Measurements from ENCODE around the gene SCAI.
A peak's percentile ranks its signal among the peaks of the same experiment; 100 is the strongest.
"Not testable (repeated sequence)": the region's sequence is repeated elsewhere in the genome, so short reads cannot be mapped to it uniquely, and the experiment has no call there.

Gene SCAI

DNA sequence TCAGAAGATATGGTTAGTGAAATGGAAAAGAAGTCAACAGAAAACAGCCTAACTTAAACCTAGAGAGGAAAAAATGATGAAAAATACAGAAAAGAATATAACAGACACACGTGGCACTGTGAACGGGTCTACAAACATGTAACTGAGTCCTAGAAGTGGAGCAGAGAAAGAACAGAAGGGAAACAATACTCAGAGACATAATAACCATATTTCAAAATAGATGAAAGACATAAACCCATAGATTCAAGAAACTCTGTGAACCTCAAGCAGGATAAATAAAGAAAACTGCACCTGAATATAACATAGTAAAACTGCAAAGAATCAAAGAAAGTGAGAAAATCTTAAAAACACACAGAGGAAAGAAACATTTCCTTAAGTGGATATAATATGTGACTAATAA is 134.7 kb downstream of the SCAI start:
- no peak for DNase-seq

DNA sequence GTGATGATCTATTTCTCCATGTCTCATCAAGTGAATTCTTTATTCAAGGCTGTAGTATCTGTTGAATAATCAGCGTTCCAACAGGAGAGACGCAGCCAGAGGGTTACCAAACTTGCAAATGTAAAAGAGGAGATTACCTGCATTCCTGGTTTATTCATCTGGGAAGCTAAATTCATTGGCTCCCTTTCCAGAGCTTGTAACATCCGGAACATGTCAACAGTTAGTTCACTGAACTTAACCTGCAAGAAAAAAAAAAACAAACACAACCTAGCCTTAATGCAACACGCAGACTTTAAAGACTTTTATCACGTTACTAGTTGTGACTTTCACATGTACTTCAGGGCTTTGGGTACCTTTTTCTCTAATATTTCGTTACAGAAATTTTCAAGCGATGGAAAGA is 140.0 kb downstream of the SCAI start:
- DNase-seq = no peak

DNA sequence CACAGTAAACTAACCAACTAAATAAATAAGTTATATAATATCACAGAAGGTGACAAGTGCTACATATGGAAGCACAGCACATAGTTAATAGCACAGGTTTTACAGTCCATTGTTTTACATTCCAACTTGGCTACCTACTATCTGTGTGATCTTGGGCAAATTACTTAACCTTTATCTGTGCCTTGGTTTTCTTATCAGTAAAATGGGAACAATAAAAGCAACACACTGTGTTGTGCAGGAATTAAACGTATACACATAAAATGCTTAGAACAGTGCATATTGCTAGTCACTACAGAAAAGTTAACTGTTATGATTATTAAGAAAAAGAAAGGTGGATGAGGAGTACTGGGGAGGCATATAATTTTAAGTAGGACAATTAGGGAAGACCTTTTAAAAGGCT is 159.6 kb downstream of the SCAI start:
- DNase-seq = no peak

DNA sequence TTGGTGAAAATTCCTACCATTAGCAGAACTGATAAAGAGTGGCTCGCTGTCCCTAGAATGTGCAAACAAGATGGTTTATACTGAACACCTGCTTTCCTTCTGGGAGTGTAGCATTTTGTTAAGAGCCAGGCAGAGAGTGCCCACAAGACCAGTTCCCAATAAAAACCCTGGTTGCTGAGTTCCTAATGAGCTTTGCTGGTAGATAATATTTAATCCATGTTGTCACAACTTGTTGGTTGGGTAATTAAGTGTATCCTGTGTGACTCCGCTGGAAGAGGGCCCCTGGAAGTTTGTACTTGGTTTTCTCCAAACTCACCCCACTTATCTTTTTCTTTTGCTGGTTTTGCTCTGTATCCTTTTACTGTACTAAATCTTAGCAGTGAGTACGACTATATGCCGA is 162.9 kb downstream of the SCAI start:
- DNase-seq = no peak

DNA sequence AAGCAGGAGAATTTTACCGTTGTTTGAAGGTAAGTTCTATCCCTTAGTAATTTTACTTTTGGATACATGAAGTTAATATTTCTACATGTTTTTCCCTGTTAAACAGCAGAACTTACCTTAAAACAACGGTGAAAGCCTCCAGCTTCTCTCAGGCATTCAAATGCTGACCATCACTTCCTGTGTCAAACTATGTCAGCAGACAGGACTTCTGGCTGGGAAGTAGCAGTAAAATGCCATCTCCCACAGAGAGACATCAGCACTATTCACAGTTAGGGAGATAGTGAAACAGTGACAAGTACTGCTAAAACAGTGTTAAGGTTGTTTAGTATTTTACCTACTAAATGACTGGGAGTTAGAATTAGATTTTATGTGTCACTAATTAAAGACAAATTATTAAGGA is 168.2 kb downstream of the SCAI start:
- DNase-seq = no peak

DNA sequence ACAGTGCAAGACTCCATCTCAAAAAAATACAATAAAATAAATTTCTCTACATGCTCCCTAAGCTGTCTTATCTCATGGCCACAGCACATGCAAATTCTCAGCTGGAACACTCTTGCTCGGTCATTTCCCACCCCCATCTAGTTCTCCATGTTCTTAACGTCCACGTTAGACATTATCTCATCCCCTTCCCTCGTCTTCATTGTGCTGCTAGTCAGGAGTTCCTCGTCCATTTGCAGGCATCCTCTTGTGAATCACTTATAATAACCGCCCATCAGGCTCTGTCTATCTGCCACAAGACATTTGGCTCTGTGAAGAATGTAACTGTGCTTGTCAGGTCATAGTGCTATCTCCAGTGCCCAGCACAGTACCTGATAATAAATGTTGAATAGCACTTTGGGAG is 169.5 kb downstream of the SCAI start:
- no peak for DNase-seq

DNA sequence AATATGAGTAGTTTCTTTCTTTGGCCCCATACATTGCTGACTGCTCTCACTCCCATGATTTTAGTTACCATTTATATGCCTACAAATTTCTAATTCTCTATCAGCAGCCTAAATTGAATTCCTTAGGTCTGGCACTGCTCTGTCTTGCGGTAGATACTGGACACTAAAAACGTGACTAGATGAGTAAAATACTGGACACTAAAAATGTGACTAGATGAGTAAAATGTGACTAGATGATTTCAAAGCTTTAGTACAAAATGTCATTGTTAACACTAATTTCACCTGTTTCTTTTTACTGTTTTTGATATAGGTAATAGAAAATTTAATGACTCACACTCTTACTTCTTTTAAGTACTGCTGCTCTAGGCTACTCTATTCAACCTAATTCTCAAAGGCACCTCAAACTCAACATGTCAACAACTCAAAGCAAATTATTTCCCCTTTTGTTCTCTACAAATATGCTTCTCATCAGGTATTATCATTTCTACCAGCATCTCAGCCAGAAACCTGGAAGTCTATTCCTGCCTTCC is 171.0 kb downstream of the SCAI start:
- DNase-seq = no peak

DNA sequence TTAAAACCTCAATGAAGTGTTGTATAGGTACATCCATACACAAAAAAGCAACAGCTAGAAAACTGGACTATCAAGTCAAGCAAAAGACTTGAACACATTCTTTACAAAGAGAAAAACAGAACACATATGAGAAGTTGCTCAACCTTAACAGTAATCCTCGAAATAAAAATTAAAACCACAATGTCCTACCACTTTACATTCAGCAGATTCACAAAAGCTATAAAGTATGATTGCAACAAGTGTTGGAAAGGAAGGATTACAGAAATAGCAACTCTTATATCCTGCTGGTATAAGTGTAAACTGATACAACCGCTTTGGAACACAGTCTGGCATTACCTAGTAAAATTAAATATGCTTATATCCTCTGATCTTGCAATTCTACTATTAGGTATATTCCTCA is 173.9 kb downstream of the SCAI start:
- no peak for DNase-seq

DNA sequence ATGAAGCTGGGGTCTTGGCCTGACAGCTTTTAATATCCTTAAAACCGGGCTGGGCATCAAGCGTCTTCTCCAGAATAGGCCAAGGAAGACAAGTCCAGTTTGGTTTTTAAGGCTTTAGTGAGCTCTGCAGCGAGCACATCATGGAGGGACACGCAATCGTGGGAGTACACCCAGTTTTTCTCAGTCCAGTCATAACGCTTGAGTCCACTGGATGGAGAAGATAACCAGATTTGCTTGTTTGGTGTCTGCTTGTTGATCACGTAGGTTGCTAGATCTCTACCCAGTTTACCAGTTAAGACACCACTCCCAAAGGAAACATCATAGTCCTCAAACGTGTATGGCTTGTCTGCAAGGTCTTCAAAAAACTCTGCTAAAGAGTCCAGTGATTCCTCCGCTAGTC is 175.1 kb downstream of the SCAI start:
- DNase-seq = no peak

DNA sequence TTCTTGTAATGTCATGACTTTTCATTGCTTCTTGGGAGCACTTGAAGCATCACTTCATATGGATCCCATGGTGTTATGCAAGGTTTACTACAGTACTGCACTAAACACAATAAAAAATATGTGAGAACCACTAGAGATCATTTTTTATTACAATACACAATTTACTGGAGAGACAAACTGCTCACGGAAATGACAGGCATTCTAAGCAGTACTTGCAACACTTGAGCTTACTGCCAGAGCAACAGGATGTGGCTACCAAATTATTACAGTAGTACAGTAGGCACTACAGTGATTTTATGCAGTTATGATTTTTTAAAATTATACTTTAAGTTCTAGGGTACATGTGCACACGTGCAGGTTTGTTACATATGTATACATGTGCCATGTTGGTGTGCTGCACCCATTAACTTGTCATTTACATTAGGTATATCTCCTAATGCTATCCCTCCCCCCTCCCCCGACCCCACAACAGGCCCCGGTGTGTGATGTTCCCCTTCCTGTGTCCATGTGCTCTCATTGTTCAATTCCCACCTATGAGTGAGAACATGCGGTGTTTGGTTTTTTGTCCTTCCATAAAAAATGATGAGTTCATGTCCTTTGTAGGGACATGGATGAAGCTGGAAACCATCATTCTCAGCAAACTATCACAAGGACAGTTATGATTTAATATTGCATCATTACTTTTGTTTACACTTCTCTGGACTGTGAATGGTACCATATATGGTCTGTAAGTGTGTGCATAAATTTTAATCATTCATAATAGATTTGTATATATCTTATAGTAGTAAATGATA is 177.4 kb downstream of the SCAI start:
- not testable (repeated sequence) for DNase-seq

DNA sequence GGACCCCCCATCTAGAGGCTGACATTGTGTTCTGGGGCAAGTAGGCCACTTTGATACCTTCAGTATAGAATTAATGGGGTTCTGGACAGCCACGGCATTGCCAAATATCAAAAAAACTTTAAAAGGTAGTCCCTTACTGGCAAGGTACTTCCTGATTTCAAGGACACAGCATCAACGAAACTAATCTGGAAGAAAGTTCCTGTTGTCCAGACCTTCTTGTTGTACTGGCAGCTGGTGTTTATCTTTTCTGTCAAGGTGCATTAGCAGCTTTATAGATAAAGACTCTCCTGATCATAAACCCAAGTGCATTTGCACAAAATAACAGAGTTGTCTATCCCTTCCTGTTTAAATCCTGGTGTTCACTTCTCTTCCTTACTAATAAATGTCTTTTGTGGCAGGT is 178.7 kb downstream of the SCAI start:
- no peak for DNase-seq

DNA sequence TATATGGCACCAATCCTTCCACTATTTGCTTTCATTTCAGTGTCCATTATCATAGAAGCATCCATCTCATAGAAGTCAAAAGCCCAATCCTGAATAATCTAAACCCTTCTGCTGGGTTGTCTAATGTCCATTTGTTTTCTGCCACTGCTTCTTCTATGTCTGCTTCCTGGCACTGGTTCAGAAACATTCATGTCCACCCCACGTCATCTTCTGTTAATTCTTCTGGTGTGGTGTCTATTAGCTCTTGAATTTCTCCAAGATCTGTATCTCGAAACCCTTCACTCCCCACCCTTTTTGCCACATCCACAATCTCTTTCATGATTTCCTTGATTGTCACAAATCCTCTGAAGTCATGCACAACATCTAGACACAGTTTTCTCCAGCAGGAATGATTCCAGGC is 179.3 kb downstream of the SCAI start:
- no peak for DNase-seq

DNA sequence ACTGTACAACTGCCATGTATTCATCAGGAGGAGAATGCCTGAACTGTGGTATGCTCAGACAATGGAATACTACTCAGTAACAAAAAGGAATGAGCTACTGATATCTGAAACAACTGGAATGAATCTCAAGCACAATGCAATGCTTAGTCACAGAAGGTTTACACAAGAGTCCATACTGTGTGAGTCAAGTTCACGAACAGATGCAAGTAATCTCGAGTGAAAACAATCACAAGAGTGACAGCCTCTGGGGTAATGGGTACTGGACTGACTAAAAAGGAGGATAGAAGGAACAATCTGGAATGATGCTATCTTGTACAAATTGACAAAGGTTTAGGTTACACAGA is 182.9 kb downstream of the SCAI start:
- DNase-seq = no peak

DNA sequence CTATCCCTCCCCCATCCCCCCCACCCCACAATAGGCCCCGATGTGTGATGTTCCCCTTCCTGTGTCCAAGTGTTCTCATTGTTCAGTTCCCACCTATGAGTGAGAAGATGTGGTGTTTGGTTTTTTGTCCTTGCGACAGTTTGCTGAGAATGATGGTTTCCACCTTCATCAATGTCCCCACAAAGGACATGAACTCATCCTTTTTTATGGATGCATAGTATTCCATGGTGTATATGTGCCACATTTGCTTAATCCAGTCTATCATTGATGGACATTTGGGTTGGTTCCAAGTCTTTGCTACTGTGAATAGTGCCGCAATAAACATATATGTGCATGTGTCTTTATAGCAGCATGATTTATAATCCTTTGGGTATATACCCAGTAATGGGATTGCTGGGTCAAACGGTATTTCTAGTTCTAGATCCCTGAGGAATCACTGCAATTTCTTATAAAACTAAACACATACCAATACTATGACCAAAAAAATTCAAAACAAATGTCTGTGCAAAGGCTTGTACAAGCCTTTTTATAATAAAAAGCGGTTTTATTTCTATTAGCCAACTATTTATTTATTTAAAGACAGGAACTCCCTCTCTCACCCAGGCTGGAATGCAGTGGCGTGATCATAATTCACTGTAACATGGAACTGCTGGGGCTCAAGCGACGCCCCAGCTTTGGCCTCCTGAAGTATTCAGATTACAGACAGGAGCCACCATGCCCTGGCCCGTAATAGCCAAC is 183.5 kb downstream of the SCAI start:
- not testable (repeated sequence) for DNase-seq

DNA sequence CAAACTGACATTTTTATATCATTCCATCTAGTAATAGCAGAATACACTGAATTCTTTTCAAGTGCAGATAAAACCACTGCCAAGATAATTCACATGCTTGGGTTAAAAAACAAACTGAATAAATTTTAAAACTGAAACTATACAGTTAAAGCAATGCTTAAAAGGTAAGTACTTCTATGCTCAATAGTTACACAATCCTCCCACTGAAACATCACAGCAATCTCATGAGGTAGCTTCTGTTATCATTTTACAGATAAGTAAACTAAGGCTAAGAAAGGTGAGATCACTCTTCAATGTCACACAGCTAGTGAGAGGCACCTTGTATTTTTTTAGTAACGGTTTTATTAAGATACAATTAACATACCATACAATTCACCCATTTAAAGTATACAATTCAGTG is 189.1 kb downstream of the SCAI start:
- DNase-seq = no peak

DNA sequence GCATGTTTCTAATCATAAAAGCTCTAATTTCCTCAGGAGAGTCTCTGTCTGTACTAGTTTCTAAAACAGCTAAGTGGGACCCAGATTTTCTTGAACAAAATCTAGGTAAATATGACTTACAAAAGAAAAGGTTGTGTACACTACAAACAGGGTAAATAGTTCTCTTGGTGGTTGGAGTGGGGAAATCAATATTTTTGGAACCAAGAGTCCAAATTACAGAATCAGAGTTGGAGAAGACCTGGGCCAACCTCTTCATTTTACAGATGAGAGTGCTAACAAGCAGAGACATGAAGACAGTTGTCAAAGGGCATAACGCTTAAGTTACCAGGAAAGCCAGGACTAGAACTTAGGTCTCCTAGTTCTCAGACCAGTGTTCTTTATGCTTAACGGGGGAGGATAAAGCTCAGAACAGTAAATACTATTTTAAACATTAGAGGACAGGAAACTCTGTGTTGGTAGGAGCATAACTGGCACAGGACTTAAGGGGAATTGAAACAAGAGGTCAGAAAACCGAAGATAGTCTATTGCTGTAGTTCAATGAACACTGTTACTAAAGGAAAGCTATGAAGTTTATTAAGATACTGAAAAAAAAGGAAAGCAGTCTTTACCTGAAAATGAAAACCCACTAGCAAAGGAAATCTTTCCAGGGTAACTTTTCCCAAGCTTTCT is 193.1 kb downstream of the SCAI start:
- DNase-seq = no peak

DNA sequence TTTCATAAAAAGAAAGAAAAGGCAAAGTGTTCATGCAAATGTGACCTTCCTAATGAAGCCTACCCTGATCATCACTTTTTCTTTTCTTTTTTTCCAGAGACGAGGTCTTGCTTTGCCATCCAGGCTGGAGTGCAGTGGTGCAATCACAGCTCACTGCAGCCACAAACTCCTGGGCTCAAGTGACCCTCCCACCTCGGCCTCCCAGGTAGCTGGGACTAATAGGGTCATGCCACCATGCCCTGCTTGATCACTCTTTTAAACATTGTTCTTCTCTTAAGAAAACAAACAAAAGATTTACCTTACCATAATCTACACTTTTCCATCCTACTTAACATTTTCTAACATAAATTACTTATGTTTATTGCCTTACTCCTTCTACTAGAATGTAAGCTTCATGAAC is 193.9 kb downstream of the SCAI start:
- no peak for DNase-seq

DNA sequence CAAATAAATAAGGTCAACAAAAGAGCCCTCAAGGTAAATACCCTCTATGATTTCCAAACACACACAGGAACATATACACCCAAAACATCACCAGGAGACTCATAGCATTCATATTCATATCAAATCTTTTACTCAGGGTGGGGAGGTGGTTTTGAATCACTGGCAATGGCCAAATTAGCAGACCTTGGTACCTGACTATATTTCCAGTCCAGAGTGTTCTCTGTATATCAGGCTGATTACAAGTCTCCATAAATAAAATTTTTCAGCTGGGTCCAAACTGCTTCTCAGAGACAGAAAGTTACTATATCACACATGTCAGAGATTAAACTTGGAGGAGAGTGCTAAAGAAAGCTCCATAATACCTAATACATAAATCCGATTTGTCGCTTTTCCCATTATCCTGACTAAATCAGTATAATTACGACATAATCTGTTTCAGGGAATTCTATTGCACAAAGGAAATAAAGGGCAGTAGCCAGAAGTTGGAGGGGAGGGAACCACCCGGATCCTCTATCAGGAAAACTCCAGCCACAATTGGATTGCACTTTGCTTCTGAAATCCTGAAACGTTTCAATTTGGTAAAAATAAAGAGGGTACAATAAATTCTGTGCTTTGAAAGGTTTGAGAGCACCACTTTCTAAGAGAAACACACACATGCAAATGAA is 195.5 kb downstream of the SCAI start:
- DNase-seq = no peak

DNA sequence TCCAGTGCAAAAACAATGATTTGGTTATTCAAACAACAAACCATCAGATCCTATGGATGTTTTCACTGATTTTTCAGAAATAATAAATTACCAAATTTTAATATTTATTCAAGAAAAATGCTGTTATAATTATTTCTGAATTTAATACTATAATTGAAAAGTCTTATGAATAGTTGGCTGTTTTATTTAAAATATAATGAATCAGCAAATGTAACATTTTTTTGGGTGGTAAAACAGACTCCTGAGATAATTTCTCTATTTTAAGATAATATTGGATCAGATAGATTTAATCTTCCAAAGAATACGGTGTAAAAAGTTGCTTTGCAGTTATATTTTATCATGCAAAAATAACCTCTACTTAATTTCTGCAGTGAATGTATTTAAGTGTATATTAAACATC is 197.2 kb downstream of the SCAI start:
- DNase-seq = no peak

DNA sequence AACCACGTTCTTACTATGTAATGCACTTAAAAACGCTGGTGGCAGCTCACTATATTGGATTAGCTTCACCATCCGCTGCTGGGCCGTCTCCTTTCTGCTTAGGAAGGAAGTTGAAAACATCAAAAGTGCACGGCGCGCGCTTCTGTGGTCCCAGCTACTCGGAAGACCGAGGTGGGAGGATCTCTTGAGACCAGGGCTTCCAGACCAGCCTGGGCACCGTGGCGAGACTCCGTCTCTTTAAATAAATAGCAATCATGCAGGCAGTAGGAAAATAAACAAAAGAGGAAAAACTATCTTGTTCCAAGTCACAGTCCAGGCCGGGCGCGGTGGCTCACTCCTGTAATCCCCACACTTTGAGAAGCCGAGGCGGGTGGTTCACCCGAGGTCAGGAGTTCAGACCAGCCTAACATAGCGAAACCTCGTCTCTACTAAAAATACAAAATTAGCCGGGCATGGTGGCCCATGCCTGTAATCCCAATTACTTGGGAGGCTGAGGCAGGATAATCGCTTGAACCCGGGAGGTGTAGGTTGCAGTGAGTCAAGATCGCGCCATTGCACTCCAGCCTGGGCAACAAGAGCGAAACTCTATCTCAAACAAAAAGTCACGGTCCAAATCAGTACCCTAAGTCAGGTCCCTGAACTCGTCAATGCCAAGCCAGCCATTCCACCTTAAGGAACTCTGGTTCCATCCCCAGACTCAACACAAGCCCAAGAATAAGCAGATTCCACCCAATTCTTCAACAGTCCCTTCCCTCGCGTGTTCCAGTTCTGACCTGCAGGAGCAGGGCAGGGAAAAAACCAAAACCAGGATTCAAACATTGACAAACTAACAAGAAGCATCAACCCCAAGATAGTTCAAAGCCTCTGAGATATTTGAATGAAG is 201.4 kb downstream of the SCAI start:
- peak; percentile 8 for DNase-seq

DNA sequence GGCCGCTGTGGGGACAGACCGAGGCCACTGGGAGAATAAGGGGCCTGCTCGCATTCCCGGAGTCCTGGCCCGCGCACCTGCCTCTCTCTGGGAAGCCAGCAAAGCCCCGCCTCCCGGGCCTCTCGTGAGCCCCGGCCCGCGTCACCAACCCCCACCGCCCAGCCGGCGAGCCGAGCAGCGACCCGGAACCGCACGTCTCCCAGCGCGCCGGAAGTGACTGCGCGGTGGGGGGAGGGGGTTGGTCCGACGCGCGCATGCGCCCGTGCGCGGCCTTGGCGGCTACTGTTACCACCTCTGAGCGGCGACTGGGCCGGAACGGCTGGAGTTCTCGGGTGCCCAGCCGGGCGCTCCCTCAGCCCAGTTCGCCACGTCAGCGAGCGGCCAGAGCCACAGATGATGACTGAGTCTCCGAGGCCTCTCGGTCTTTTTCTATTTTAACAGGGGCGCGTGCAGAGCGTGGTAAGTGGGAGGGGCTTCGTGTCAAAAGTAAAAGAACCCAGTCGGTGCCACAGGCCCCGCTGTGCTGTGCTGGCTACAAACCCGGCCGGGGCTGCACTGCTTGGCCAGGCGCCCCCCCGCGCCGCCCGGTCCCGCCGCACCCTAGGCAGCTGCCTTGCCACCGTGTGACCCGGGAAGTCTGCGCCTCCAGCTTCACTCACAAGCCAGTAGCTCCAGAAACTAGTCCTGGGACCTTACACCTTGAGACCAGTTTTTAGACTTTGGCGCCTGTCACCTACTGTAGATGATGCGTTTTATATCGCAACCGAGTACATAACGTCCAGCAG is 202.2 kb downstream of the SCAI start, which contains the start of gene GOLGA1:
Gene GOLGA1 (minus strand): TSS at position 190 of the 785 bp plus-strand sequence. CDS start 2,372 bp downstream, outside the sequence.
- DNase-seq = peak; percentile 90
